ENCODE data around the gene KIAA1217. TPM values are rescaled to one million over a fixed set of nuclear protein-coding genes. Genes with fewer than 3 reads are reported as not detected.

The KIAA1217 gene
- total and polyA plus RNA-seq, 2 of the 4 experiments (the other 2 are of a cell fraction) = 3.4 to 4.4 TPM

GRCh38 chr10:24493165-24493564, 284.2 kb downstream of the KIAA1217 start:
- 71% methylated on average over 3 of the region's 4 CpGs; no CpG with 5 or more reads in 1 of the 2 experiments for WGBS, 2 experiments (ENCODE audit: extremely low coverage in 2 of 2, insufficient read length in 1 of 2)
- H2BK15ac ChIP-seq (ENCODE audit: low read depth, low read length) = no peak overlapping the region
- H3K9ac ChIP-seq (ENCODE audit: low read depth, low read length) = no peak overlapping the region
- H3K4ac ChIP-seq (ENCODE audit: low read depth, low read length) = no peak overlapping the region
- no TSS peak for BruUV-seq (replicated peaks)
- no peak overlapping the region for H3K4me2 ChIP-seq (ENCODE audit: low read depth, low read length)
- H3K9me1 ChIP-seq (ENCODE audit: insufficient read depth, low read length) = peaks cover 5% of the 10 kb centered on the region
- intact Hi-C loops (cut with micrococcal nuclease) = no loop called here
- H3K27me3 ChIP-seq (ENCODE audit: control insufficient read depth, insufficient read depth, low read length) = no peaks in the 10 kb centered on the region
- no peaks in the 10 kb centered on the region for H3K79me1 ChIP-seq (ENCODE audit: low read depth in 1 of 2, low read length in 2 of 2)
- H4K8ac ChIP-seq (ENCODE audit: low read depth in 2 of 2, low read length in 2 of 2) = no peak overlapping the region
- no peak overlapping the region for H2AK5ac ChIP-seq (ENCODE audit: low read depth, low read length)
- no peaks in the 10 kb centered on the region for H3K9me3 ChIP-seq (ENCODE audit: control insufficient read depth, insufficient read depth, low read length)
- CTCF ChIA-PET = no interaction called here
- no peak overlapping the region for H3K23ac ChIP-seq (ENCODE audit: low read depth, low read length)
- in situ Hi-C loops (cut with MboI; ENCODE audit: low sequenced_read_pairs) = no loop called here
- no peak overlapping the region for H2BK5ac ChIP-seq (ENCODE audit: low read depth, low read length, poor library complexity, severe bottlenecking)
- no peak overlapping the region for H2AFZ ChIP-seq (replicated peaks; ENCODE audit: low read length, poor library complexity)
- TF ChIP-seq POLR2A (IDR thresholded peaks at IDR 0.05; ENCODE audit: low read depth, low read length) = no peak
- no peak for TF ChIP-seq ELK1 (IDR thresholded peaks at IDR 0.05; ENCODE audit: borderline replicate concordance, low read depth, low read length)
- TF ChIP-seq BHLHE40 (IDR thresholded peaks at IDR 0.05; ENCODE audit: low read depth, low read length) = no peak
- TF ChIP-seq MAZ (IDR thresholded peaks at IDR 0.05; ENCODE audit: borderline replicate concordance, low read depth, low read length) = no peak
- no peak for TF ChIP-seq MXI1 (IDR thresholded peaks at IDR 0.05; ENCODE audit: borderline replicate concordance, low read depth, low read length)
- no peak for TF ChIP-seq CEBPB (IDR thresholded peaks at IDR 0.05; ENCODE audit: low read depth, low read length)
- TF ChIP-seq MAFK (IDR thresholded peaks at IDR 0.05; ENCODE audit: low read depth, low read length) = no peak
- TF ChIP-seq RFX5 (IDR thresholded peaks at IDR 0.05; ENCODE audit: low read depth, low read length) = no peak
- TF ChIP-seq CHD1 (IDR thresholded peaks at IDR 0.05; ENCODE audit: low read depth, low read length) = no peak
- TF ChIP-seq NFE2L2 (IDR thresholded peaks at IDR 0.05; ENCODE audit: low read depth, low read length) = no peak
- TF ChIP-seq FOS (IDR thresholded peaks at IDR 0.05; ENCODE audit: low read depth, low read length) = no peak
- TF ChIP-seq SMC3 (IDR thresholded peaks at IDR 0.05; ENCODE audit: low read depth, low read length) = no peak
- TF ChIP-seq USF2 (IDR thresholded peaks at IDR 0.05; ENCODE audit: low read depth, low read length) = no peak
- TF ChIP-seq RCOR1 (IDR thresholded peaks at IDR 0.05; ENCODE audit: insufficient replicate concordance, low read length) = no peak
- no peak for TF ChIP-seq CTCF (conservative IDR thresholded peaks at IDR 0.05; ENCODE audit: low read depth, low read length)
- H3K4me1 ChIP-seq (ENCODE audit: control insufficient read depth, insufficient read depth, low read length) = no peaks in the 10 kb centered on the region
- H3K27ac ChIP-seq (ENCODE audit: insufficient read depth, low read length) = no peak overlapping the region
- H4K91ac ChIP-seq (ENCODE audit: insufficient read depth, low read depth, low read length) = no peak overlapping the region
- no peak overlapping the region for H3K4me3 ChIP-seq (ENCODE audit: insufficient read depth, low read depth, low read length)
- H2AK9ac ChIP-seq (replicated peaks; ENCODE audit: low read depth, low read length, poor library complexity) = no peak overlapping the region
- DNase-seq (no peak), ATAC-seq (ENCODE audit: low read depth) (no peak)
- H3K36me3 ChIP-seq (ENCODE audit: control insufficient read depth, insufficient read depth, low read length) = peaks cover 5% of the 10 kb centered on the region
- no peak overlapping the region for H2BK120ac ChIP-seq (ENCODE audit: low read depth, low read length)
- H3K18ac ChIP-seq (ENCODE audit: low read depth, low read length) = no peak overlapping the region
- dilution Hi-C loops (cut with HindIII; ENCODE audit: low sequenced_read_pairs, unreplicated experiment) = no loop called here
- H3K14ac ChIP-seq (replicated peaks; ENCODE audit: low read depth, low read length) = no peak overlapping the region
- H3K56ac ChIP-seq (ENCODE audit: extremely low read depth, insufficient read depth, low read length) = no peak overlapping the region
- no peak overlapping the region for H2BK20ac ChIP-seq (ENCODE audit: low read depth, low read length)
- H4K20me1 ChIP-seq (ENCODE audit: insufficient read depth, low read length) = no peaks in the 10 kb centered on the region
- POLR2A ChIA-PET (ENCODE audit: unreplicated experiment) = interaction anchor here (0.6 kb wide), 1 partner anchor 22 kb away, joined by 15 read pairs; no protein-coding TSS in a partner anchor
- no peak overlapping the region for H4K5ac ChIP-seq (ENCODE audit: low read depth, low read length)
